HL-60 (cell line): ENCODE measurements around the gene DPEP2.
"Not testable (repeated sequence)": the region's sequence is repeated elsewhere in the genome, so short reads cannot be mapped to it uniquely, and the experiment has no call there.

ENCODE experiments used
- DNase-seq, 2 experiments: peaks; one replicate each; pipeline ENCODE4 v3.0.0-alpha.2; 2010 to 2020; ENCODE audit warnings: low read depth in 1 of 2, low spot score in 1 of 2
- H3K27ac ChIP-seq: fragments of 250-450 bp; sonication (Bioruptor Pico); replicated peaks from 2 replicates; pipeline ENCODE4 v1.5.1; 2020; ENCODE audit warnings: mild to moderate bottlenecking, moderate library complexity
- H3K27me3 ChIP-seq: fragments of 250-450 bp; sonication (Bioruptor Pico); 2 replicates; pipeline ENCODE4 v1.5.1; 2021; ENCODE audit warnings: mild to moderate bottlenecking, moderate library complexity; ENCODE audit not compliant: insufficient read depth, poor library complexity, severe bottlenecking
- H3K4me3 ChIP-seq: replicated peaks from 2 replicates; pipeline ENCODE4 v1.5.1; 2011; ENCODE audit warnings: mild to moderate bottlenecking, control low read depth, low read length; ENCODE audit not compliant: insufficient read depth
- CTCF ChIP-seq: IDR thresholded peaks from one replicate; pipeline ENCODE4 v1.5.1; 2011; ENCODE audit warnings: low read length, control low read depth, inconsistent platforms; ENCODE audit not compliant: insufficient read depth
- GABPA ChIP-seq: IDR thresholded peaks from 2 replicates; pipeline ENCODE4 v1.6.1; 2012; ENCODE audit warnings: low read depth
- POLR2AphosphoS5 ChIP-seq: IDR thresholded peaks from 2 replicates; pipeline ENCODE4 v1.6.1; 2012; ENCODE audit warnings: low read depth
- REST ChIP-seq: IDR thresholded peaks from 2 replicates; pipeline ENCODE4 v1.6.1; 2012; ENCODE audit warnings: low read depth; ENCODE audit not compliant: insufficient replicate concordance

The DPEP2 gene

GRCh38 chr16:67940446-67941089 lies 58.7 kb downstream of the DPEP2 start:
- TF ChIP-seq CTCF (no peak), REST (no peak)
- H3K4me3 ChIP-seq, result no peak overlapping the region
- no peaks in the 10 kb centered on the region for H3K27me3 ChIP-seq
- no peak overlapping the region for H3K27ac ChIP-seq
- no peak for DNase-seq

- Histone ChIP-seq H3K4me3 (no peak overlapping the region), H3K27ac (no peak overlapping the region), H3K27me3 (no peaks in the 10 kb centered on the region)
- peak; percentile 65 to 76 for DNase-seq
- TF ChIP-seq POLR2AphosphoS5 (peak; percentile 54; the same call in 1 of the 2 replicates), GABPA (no peak)
These were observed 59.5 kb downstream of the DPEP2 start for GRCh38 chr16:67939507-67940445.

- DNase-seq, H3K27me3 ChIP-seq, H3K27ac ChIP-seq, H3K4me3 ChIP-seq: not testable (repeated sequence)
These were observed 61.6 kb downstream of the DPEP2 start for GRCh38 chr16:67937713-67938112.
